Neural progenitor cell (in vitro differentiated cells): ENCODE measurements around the gene TNFRSF19. TPM values are rescaled to one million over a fixed set of nuclear protein-coding genes. Genes with fewer than 3 reads are reported as not detected.
A peak's percentile ranks its signal among the peaks of the same experiment; 100 is the strongest.
"Not testable (repeated sequence)": the region's sequence is repeated elsewhere in the genome, so short reads cannot be mapped to it uniquely, and the experiment has no call there.

Experiments
- DNase-seq: peaks from one replicate; pipeline ENCODE4 v3.0.0-alpha.2; 2016; ENCODE audit warnings: low spot score
- H2AFZ ChIP-seq: fragments of 200-600 bp; sonication (generic); replicated peaks from 2 replicates; pipeline ENCODE4 v1.6.1; 2016; ENCODE audit warnings: antibody characterized with exemption
- H3F3A ChIP-seq: fragments of 200-600 bp; sonication (generic); 2 replicates; pipeline ENCODE4 v1.6.1; 2016; ENCODE audit warnings: antibody characterized with exemption, low read depth
- H3K27ac ChIP-seq: fragments of 200-600 bp; sonication (generic); 2 replicates; pipeline ENCODE4 v1.5.1; 2016; ENCODE audit warnings: mild to moderate bottlenecking
- H3K27me3 ChIP-seq: fragments of 200-600 bp; sonication (generic); 2 replicates; pipeline ENCODE4 v1.6.1; 2016; ENCODE audit warnings: mild to moderate bottlenecking, moderate library complexity
- H3K36me3 ChIP-seq: fragments of 200-600 bp; sonication (generic); 2 replicates; pipeline ENCODE4 v1.5.1; 2016
- H3K4me1 ChIP-seq: fragments of 200-600 bp; sonication (generic); 2 replicates; pipeline ENCODE4 v1.6.1; 2016; ENCODE audit warnings: mixed run types
- H3K4me2 ChIP-seq: fragments of 200-600 bp; sonication (generic); 2 replicates; pipeline ENCODE4 v1.6.1; 2016
- H3K4me3 ChIP-seq: fragments of 200-600 bp; sonication (generic); 2 replicates; pipeline ENCODE4 v1.5.1; 2016
- H3K79me2 ChIP-seq: fragments of 200-600 bp; sonication (generic); 2 replicates; pipeline ENCODE4 v1.6.1; 2016; ENCODE audit warnings: low read depth
- H3K9ac ChIP-seq: fragments of 200-600 bp; sonication (generic); 2 replicates; pipeline ENCODE4 v1.6.1; 2016
- H3K9me3 ChIP-seq: fragments of 200-600 bp; sonication (generic); 2 replicates; pipeline ENCODE4 v1.5.1; 2016; ENCODE audit warnings: low read depth
- H4K20me1 ChIP-seq: fragments of 200-600 bp; sonication (generic); 2 replicates; pipeline ENCODE4 v1.6.1; 2016; ENCODE audit warnings: low read depth
- H3K27ac Mint-ChIP-seq: 3 replicates; pipeline ENCODE4 v1.8.0; 2021; ENCODE audit warnings: mixed read lengths
- H3K27me3 Mint-ChIP-seq: 2 replicates; pipeline ENCODE4 v1.8.0; 2022; ENCODE audit warnings: low read depth, mild to moderate bottlenecking, inconsistent platforms, moderate library complexity, mixed read lengths; ENCODE audit not compliant: insufficient read depth
- H3K36me3 Mint-ChIP-seq: 3 replicates; pipeline ENCODE4 v1.8.0; 2021; ENCODE audit warnings: mixed read lengths
- H3K4me1 Mint-ChIP-seq: 3 replicates; pipeline ENCODE4 v1.8.0; 2021; ENCODE audit warnings: mixed read lengths
- H3K4me3 Mint-ChIP-seq: 3 replicates; pipeline ENCODE4 v1.8.0; 2021; ENCODE audit warnings: mild to moderate bottlenecking, moderate library complexity, mixed read lengths
- H3K9me3 Mint-ChIP-seq: 3 replicates; pipeline ENCODE4 v1.8.0; 2020; ENCODE audit warnings: mixed read lengths
- CTCF ChIP-seq: fragments of 200-600 bp; sonication (generic); IDR thresholded peaks from 2 replicates; pipeline ENCODE4 v1.5.1; 2017; ENCODE audit warnings: antibody characterized with exemption, mild to moderate bottlenecking
- EZH2 ChIP-seq: fragments of 200-600 bp; sonication (generic); IDR thresholded peaks from 2 replicates; pipeline ENCODE4 v1.6.1; 2017; ENCODE audit warnings: antibody characterized with exemption, mild to moderate bottlenecking, moderate library complexity
- EZH2phosphoT487 ChIP-seq: fragments of 200-600 bp; sonication (generic); IDR thresholded peaks from 2 replicates; pipeline ENCODE4 v1.6.1; 2017; ENCODE audit warnings: antibody characterized with exemption
- total RNA-seq: library from RNA; depleted of rRNA; stranded (reverse); fragments of >200 nt; gene quantifications from 2 replicates; pipeline ENCODE4 v1.2.3, GENCODE V29; 2015; ENCODE audit warnings: low replicate concordance

Gene TNFRSF19
- total RNA-seq, 1 donor from 2014 or later = 31.7 TPM

GRCh38 chr13:23593148-23593547 lies 22.9 kb downstream of the TNFRSF19 start:
- Mint-ChIP-seq H3K9me3 (peaks cover 16% of the 10 kb centered on the region), H3K36me3 (peaks cover 53% of the 10 kb centered on the region), H3K4me1 (no peaks in the 10 kb centered on the region), H3K4me3 (no peak overlapping the region), H3K27ac (no peak overlapping the region), H3K27me3 (no peaks in the 10 kb centered on the region)
- peaks cover 14% of the 10 kb centered on the region for H3K36me3 ChIP-seq
- H3F3A ChIP-seq = no peaks in the 10 kb centered on the region
- no peak overlapping the region for H3K4me2 ChIP-seq
- H3K79me2 ChIP-seq = peaks cover under 1% of the 10 kb centered on the region
- no peaks in the 10 kb centered on the region for H3K27me3 ChIP-seq
- no peak for DNase-seq
- H3K27ac ChIP-seq = no peak overlapping the region
- no peak overlapping the region for H3K9ac ChIP-seq
- TF ChIP-seq CTCF = no peak
- TF ChIP-seq EZH2phosphoT487 = no peak
- no peak for TF ChIP-seq EZH2
- H2AFZ ChIP-seq = no peak overlapping the region
- H3K4me3 ChIP-seq = no peak overlapping the region
- H3K9me3 ChIP-seq = no peaks in the 10 kb centered on the region
- H3K4me1 ChIP-seq = no peaks in the 10 kb centered on the region
- H4K20me1 ChIP-seq = no peaks in the 10 kb centered on the region

- H3K9ac ChIP-seq, H2AFZ ChIP-seq, H3K4me1 Mint-ChIP-seq, H3K27ac Mint-ChIP-seq, H3K4me3 Mint-ChIP-seq, H4K20me1 ChIP-seq, H3K27me3 ChIP-seq, H3K4me2 ChIP-seq, H3K9me3 ChIP-seq, H3K79me2 ChIP-seq, H3K27ac ChIP-seq, H3K4me3 ChIP-seq, H3K27me3 Mint-ChIP-seq, DNase-seq, H3K4me1 ChIP-seq: not testable (repeated sequence)
- H3K36me3 ChIP-seq = peaks cover 18% of the 10 kb centered on the region
- H3K36me3 Mint-ChIP-seq = peaks cover 56% of the 10 kb centered on the region
- peaks cover 21% of the 10 kb centered on the region for H3K9me3 Mint-ChIP-seq
- peaks cover 10% of the 10 kb centered on the region for H3F3A ChIP-seq
Measured at GRCh38 chr13:23594290-23594689, 24.1 kb downstream of the TNFRSF19 start.

GRCh38 chr13:23598369-23598768 lies 28.2 kb downstream of the TNFRSF19 start:
- H3K9ac ChIP-seq = no peak overlapping the region
- no peak overlapping the region for H3K4me2 ChIP-seq
- Mint-ChIP-seq H3K4me1 (peaks cover 18% of the 10 kb centered on the region), H3K27me3 (no peaks in the 10 kb centered on the region), H3K27ac (no peak overlapping the region), H3K36me3 (peaks cover 62% of the 10 kb centered on the region), H3K4me3 (no peak overlapping the region), H3K9me3 (peaks cover 31% of the 10 kb centered on the region)
- no peak for DNase-seq
- H3K9me3 ChIP-seq = no peaks in the 10 kb centered on the region
- peaks cover 21% of the 10 kb centered on the region for H3K4me1 ChIP-seq
- no peaks in the 10 kb centered on the region for H4K20me1 ChIP-seq
- peaks cover 33% of the 10 kb centered on the region for H3F3A ChIP-seq
- no peaks in the 10 kb centered on the region for H3K27me3 ChIP-seq
- peaks cover 30% of the 10 kb centered on the region for H3K36me3 ChIP-seq
- H2AFZ ChIP-seq = no peak overlapping the region
- H3K27ac ChIP-seq = no peak overlapping the region
- no peak overlapping the region for H3K4me3 ChIP-seq
- TF ChIP-seq EZH2phosphoT487 = no peak
- TF ChIP-seq EZH2 = no peak
- TF ChIP-seq CTCF = no peak
- no peaks in the 10 kb centered on the region for H3K79me2 ChIP-seq

GRCh38 chr13:23599083-23599925 lies 29.1 kb downstream of the TNFRSF19 start:
- Histone ChIP-seq H3K9me3 (no peaks in the 10 kb centered on the region), H3K4me2 (peak overlapping the region; percentile 16), H3K79me2 (no peaks in the 10 kb centered on the region), H3K4me1 (peaks cover 21% of the 10 kb centered on the region), H3F3A (peaks cover 33% of the 10 kb centered on the region), H3K27me3 (no peaks in the 10 kb centered on the region), H2AFZ (no peak overlapping the region), H4K20me1 (no peaks in the 10 kb centered on the region), H3K9ac (no peak overlapping the region), H3K4me3 (peak overlapping the region; percentile 2), H3K27ac (no peak overlapping the region), H3K36me3 (peaks cover 30% of the 10 kb centered on the region)
- TF ChIP-seq EZH2phosphoT487 = no peak
- TF ChIP-seq CTCF = peak; percentile 42
- TF ChIP-seq EZH2 = no peak
- H3K4me3 Mint-ChIP-seq = no peak overlapping the region
- peaks cover 64% of the 10 kb centered on the region for H3K36me3 Mint-ChIP-seq
- peaks cover 31% of the 10 kb centered on the region for H3K9me3 Mint-ChIP-seq
- peaks cover 18% of the 10 kb centered on the region for H3K4me1 Mint-ChIP-seq
- H3K27ac Mint-ChIP-seq = peak overlapping the region; percentile 23
- peak; percentile 38 for DNase-seq
- H3K27me3 Mint-ChIP-seq = no peaks in the 10 kb centered on the region
